ENCODE data around the gene RBBP5.

Gene RBBP5

DNA sequence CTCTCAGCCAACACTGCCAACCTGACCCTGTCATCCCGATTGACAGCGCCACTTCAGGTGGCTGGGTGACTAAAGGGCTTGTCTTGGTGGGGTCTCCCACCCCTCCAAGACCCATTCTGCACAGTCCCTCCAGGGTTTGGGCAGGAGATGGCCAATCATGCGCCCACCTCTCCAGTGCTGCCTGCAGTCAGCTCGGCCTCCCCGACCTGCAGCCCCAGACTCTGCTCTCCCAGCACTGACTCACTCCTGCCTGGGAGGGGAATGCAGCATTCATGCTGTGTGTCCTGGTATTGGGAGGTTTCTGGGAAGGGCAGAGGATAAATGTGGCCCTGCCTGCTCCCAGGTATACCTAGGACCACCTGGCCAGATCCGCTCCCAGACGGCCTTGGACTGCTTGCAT is 47.3 kb downstream of the RBBP5 start:
- TF ChIP-seq, protein P1, sequence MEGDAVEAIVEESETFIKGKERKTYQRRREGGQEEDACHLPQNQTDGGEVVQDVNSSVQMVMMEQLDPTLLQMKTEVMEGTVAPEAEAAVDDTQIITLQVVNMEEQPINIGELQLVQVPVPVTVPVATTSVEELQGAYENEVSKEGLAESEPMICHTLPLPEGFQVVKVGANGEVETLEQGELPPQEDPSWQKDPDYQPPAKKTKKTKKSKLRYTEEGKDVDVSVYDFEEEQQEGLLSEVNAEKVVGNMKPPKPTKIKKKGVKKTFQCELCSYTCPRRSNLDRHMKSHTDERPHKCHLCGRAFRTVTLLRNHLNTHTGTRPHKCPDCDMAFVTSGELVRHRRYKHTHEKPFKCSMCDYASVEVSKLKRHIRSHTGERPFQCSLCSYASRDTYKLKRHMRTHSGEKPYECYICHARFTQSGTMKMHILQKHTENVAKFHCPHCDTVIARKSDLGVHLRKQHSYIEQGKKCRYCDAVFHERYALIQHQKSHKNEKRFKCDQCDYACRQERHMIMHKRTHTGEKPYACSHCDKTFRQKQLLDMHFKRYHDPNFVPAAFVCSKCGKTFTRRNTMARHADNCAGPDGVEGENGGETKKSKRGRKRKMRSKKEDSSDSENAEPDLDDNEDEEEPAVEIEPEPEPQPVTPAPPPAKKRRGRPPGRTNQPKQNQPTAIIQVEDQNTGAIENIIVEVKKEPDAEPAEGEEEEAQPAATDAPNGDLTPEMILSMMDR (IDR thresholded peaks at IDR 0.05; ENCODE audit: extremely low read depth, missing control alignments), result no peak
- DNase-seq (ENCODE audit: low spot score), result no peak

GRCh38 chr1:205074084-205074483 is 47.7 kb downstream of the RBBP5 start:
- TF ChIP-seq, protein P1 (IDR thresholded peaks at IDR 0.05; ENCODE audit: extremely low read depth, missing control alignments), result no peak
- no peak for DNase-seq (ENCODE audit: low spot score)

- TF ChIP-seq, protein P1 (IDR thresholded peaks at IDR 0.05; ENCODE audit: extremely low read depth, missing control alignments), result no peak
- DNase-seq (ENCODE audit: low spot score), result no peak
Observed at GRCh38 chr1:205073511-205073910, 48.3 kb downstream of the RBBP5 start.

DNA sequence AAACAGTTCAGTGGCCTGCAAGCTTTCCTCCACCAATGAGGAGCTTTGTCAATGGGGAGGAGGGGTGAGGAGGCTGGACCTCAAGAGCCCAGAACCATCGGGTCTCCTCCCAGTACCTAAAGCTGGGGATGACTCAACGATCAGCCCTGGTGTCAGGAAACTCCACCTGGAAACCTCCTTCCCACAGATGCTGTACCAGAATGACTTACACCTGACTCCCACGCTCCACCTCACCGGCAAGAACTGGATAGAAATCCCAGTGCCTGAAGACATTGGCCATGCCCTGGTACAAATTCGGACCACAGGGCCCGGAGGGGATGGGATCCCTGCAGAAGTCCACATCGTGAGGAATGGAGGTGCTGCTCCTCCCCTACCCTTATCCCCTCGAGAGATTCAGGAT is 48.9 kb downstream of the RBBP5 start:
- TF ChIP-seq, protein P1 (IDR thresholded peaks at IDR 0.05; ENCODE audit: extremely low read depth, missing control alignments), result no peak
- DNase-seq (ENCODE audit: low spot score), result no peak

DNA sequence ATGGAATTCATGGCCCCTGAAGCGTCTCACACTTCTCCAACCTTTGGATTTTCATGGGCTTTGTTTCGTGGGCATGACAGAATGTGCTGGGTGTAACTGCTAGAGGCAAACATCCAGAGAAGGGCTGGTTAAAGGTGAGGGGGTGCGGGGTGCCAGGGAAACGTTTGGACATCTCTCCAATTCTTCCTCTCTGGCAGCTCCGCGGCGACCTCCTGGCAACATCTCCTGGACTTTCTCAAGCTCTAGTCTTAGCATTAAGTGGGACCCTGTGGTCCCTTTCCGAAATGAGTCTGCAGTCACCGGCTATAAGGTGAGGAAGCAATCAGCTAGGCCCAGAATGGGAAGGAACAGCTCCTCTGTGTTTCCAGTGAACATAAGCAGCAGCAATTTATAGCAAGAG is 49.5 kb downstream of the RBBP5 start:
- no peak for DNase-seq (ENCODE audit: low spot score)
- TF ChIP-seq, protein P1 (IDR thresholded peaks at IDR 0.05; ENCODE audit: extremely low read depth, missing control alignments), result no peak

GRCh38 chr1:205071801-205072200 is 50.0 kb downstream of the RBBP5 start:
- DNase-seq (ENCODE audit: low spot score), result no peak
- TF ChIP-seq, protein P1 (IDR thresholded peaks at IDR 0.05; ENCODE audit: extremely low read depth, missing control alignments), result no peak

GRCh38 chr1:205071028-205071409 is 50.8 kb downstream of the RBBP5 start:
- no peak for DNase-seq (ENCODE audit: low spot score)
- TF ChIP-seq, protein P1 (IDR thresholded peaks at IDR 0.05; ENCODE audit: extremely low read depth, missing control alignments), result no peak
